IPS-18c (cell line): ENCODE results near the gene AEBP2.
"Not testable (repeated sequence)": the region's sequence is repeated elsewhere in the genome, so short reads cannot be mapped to it uniquely, and the experiment has no call there.

Experiments used
- H3K4me3 ChIP-seq: 2 replicates; pipeline ENCODE4 v1.7.0; 2013; ENCODE audit warnings: low read depth, mild to moderate bottlenecking, low read length, moderate library complexity; ENCODE audit not compliant: insufficient read depth
- H3K9me3 ChIP-seq: one replicate; pipeline ENCODE4 v1.6.1; 2013; ENCODE audit warnings: mild to moderate bottlenecking, low read length, moderate library complexity; ENCODE audit not compliant: control insufficient read depth, insufficient read depth

The AEBP2 gene

GRCh38 chr12:19520646-19521415 is 81.5 kb downstream of the AEBP2 start:
- Histone ChIP-seq H3K9me3 (no peaks in the 10 kb centered on the region), H3K4me3 (no peak overlapping the region)

GRCh38 chr12:19525274-19525673 is 86.0 kb downstream of the AEBP2 start:
- H3K4me3 ChIP-seq = no peak overlapping the region
- no peaks in the 10 kb centered on the region for H3K9me3 ChIP-seq

- Histone ChIP-seq H3K9me3 (no peaks in the 10 kb centered on the region), H3K4me3 (no peak overlapping the region)
Observed at GRCh38 chr12:19527866-19528265, 88.6 kb downstream of the AEBP2 start.

- no peaks in the 10 kb centered on the region for H3K9me3 ChIP-seq
- H3K4me3 ChIP-seq = no peak overlapping the region
Observed at GRCh38 chr12:19528750-19529149, 89.5 kb downstream of the AEBP2 start.

- H3K9me3 ChIP-seq = no peaks in the 10 kb centered on the region
- H3K4me3 ChIP-seq = no peak overlapping the region
Observed at GRCh38 chr12:19529951-19530636, 90.8 kb downstream of the AEBP2 start.

- Histone ChIP-seq H3K4me3 (no peak overlapping the region), H3K9me3 (no peaks in the 10 kb centered on the region)
Observed at GRCh38 chr12:19530637-19531023, 91.3 kb downstream of the AEBP2 start.

GRCh38 chr12:19533567-19533966 is 94.3 kb downstream of the AEBP2 start:
- Histone ChIP-seq H3K4me3 (no peak overlapping the region), H3K9me3 (no peaks in the 10 kb centered on the region)

GRCh38 chr12:19539071-19539470 is 99.8 kb downstream of the AEBP2 start:
- no peak overlapping the region for H3K4me3 ChIP-seq

GRCh38 chr12:19539836-19540235 is 100.5 kb downstream of the AEBP2 start:
- H3K9me3 ChIP-seq = no peaks in the 10 kb centered on the region
- H3K4me3 ChIP-seq = no peak overlapping the region

More at GRCh38 chr12:19539071-19539470, 99.8 kb downstream of the AEBP2 start:
- H3K9me3 ChIP-seq = no peaks in the 10 kb centered on the region

- no peak overlapping the region for H3K4me3 ChIP-seq
- H3K9me3 ChIP-seq = no peaks in the 10 kb centered on the region
Observed at GRCh38 chr12:19542606-19543005, 103.3 kb downstream of the AEBP2 start.

GRCh38 chr12:19544353-19544752 is 105.1 kb downstream of the AEBP2 start:
- H3K4me3 ChIP-seq = no peak overlapping the region
- no peaks in the 10 kb centered on the region for H3K9me3 ChIP-seq

GRCh38 chr12:19545301-19545700 is 106.0 kb downstream of the AEBP2 start:
- no peak overlapping the region for H3K4me3 ChIP-seq

GRCh38 chr12:19546027-19546426 is 106.7 kb downstream of the AEBP2 start:
- no peaks in the 10 kb centered on the region for H3K9me3 ChIP-seq
- H3K4me3 ChIP-seq = no peak overlapping the region

More at GRCh38 chr12:19545301-19545700, 106.0 kb downstream of the AEBP2 start:
- no peaks in the 10 kb centered on the region for H3K9me3 ChIP-seq

- Histone ChIP-seq H3K9me3 (no peaks in the 10 kb centered on the region), H3K4me3 (no peak overlapping the region)
Observed at GRCh38 chr12:19546611-19547162, 107.4 kb downstream of the AEBP2 start.

- Histone ChIP-seq H3K9me3 (no peaks in the 10 kb centered on the region), H3K4me3 (no peak overlapping the region)
Observed at GRCh38 chr12:19547271-19547671, 108.0 kb downstream of the AEBP2 start.

GRCh38 chr12:19548834-19549233 is 109.5 kb downstream of the AEBP2 start:
- no peak overlapping the region for H3K4me3 ChIP-seq

GRCh38 chr12:19550626-19551025 is 111.3 kb downstream of the AEBP2 start:
- Histone ChIP-seq H3K4me3 (no peak overlapping the region), H3K9me3 (no peaks in the 10 kb centered on the region)

More at GRCh38 chr12:19548834-19549233, 109.5 kb downstream of the AEBP2 start:
- no peaks in the 10 kb centered on the region for H3K9me3 ChIP-seq

- not testable (repeated sequence) for H3K4me3 ChIP-seq, H3K9me3 ChIP-seq
Observed at GRCh38 chr12:19552441-19553097, 113.3 kb downstream of the AEBP2 start.
